ENCODE data around the gene ARPC1B. TPM values are rescaled to one million over a fixed set of nuclear protein-coding genes. Genes with fewer than 3 reads are reported as not detected.

Gene ARPC1B
- total and polyA plus RNA-seq, 2 of the 8 experiments (the other 6 are each of a cell fraction or from before 2014, with no cell fraction given), result 64.5 to 115 TPM

DNA sequence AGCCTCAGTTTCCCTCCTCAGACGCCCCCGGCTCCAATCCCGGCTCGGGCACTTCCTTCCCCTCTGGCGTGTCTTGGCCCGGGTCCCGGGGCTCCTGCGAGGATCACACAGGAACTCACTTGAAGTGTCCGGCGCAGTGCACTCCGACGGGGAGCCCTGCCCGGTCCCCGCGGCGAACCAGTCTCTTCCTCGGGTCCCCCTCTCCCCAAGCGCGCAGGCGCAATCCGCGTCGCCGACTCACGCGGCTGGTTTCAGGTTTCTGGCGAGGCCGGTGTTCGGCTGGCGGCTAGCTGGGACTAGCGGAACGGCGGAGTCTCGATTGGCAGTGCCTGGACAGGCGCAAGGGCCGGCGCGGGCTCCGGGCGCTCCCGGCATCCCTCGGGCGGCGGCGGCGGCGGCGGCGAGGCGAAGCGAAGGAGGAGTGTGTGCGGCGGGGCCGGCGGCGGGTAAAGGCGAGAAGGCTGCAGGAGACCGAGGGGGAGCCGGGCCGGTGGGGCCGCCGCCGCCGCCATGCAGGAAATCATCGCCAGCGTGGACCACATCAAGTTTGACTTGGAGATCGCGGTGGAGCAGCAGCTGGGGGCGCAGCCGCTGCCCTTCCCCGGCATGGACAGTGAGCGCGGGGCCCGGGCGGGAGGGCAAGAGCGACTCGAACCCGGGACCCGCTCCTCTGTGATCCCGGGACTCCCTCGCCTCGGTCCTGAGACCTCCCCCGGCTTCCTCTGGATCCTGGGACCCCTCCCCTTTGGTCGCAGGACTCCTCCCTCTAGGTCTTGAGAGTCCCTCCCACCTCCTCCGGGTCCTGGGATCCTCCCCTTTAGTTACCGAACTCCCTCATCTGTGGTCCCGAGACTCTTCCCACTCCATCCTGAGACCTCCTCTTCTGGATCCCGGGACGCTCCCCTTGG lies 64.3 kb downstream of the ARPC1B start, which contains the start of the genes CPSF4 and PTCD1:
Gene CPSF4, plus strand, starts transcription at position 371 of the 908 bp plus-strand sequence. Its CDS starts 140 bp downstream, at position 511.
Gene PTCD1, minus strand, starts transcription at position 226 of the 908 bp plus-strand sequence. CDS start 3,556 bp downstream, outside the sequence.
- Histone ChIP-seq H4K5ac (ENCODE audit: insufficient read length, low read depth, low read length) (peak within 1 kb of the TSS; percentile 68), H2BK120ac (replicated peaks; ENCODE audit: low read depth, low read length) (no peak within 1 kb of the TSS), H3K4ac (replicated peaks; ENCODE audit: insufficient read length, low read depth, low read length) (no peak within 1 kb of the TSS), H3K27ac (ENCODE audit: low read depth, low read length) (peak within 1 kb of the TSS; percentile 93), H3K79me1 (ENCODE audit: low read depth, low read length) (peaks cover 9% of the 10 kb centered on the region), H3K14ac (ENCODE audit: insufficient read length) (no peak within 1 kb of the TSS), H3K36me3 (ENCODE audit: control insufficient read depth in 2 of 4, insufficient read depth in 4 of 4, low read length in 3 of 4) (peaks cover 7 to 32% (median 17%) of the 10 kb centered on the region in 4 experiments; a peak in 7 of 8 replicates), H3K56ac (replicated peaks; ENCODE audit: insufficient read length, low read depth, low read length) (peak within 1 kb of the TSS; percentile 75), H2AK5ac (ENCODE audit: low read depth, low read length) (peak within 1 kb of the TSS; percentile 56; the same call in 1 of the 2 replicates), H3K23me2 (ENCODE audit: low read depth, low read length) (peaks cover 4% of the 10 kb centered on the region), H3K4me1 (replicated peaks in 1 of 4; ENCODE audit: control insufficient read depth in 3 of 4, insufficient read depth in 4 of 4, low read length in 3 of 4) (peaks cover 0 to 12% (median 6%) of the 10 kb centered on the region in 4 experiments; a peak in 5 of 7 replicates), H2AFZ (ENCODE audit: low read length) (0 out of 2 replicates have a peak within 1 kb of the TSS, but pooled peaks have one; percentile 35), H3K27me3 (replicated peaks in 1 of 4; ENCODE audit: control insufficient read depth in 3 of 4, extremely low read depth in 1 of 4, insufficient read depth in 3 of 4, low read length in 3 of 4) (no peaks in the 10 kb centered on the region), H3K23ac (ENCODE audit: insufficient read length) (no peak within 1 kb of the TSS), H3K9me3 (ENCODE audit: insufficient read depth in 2 of 2, low read depth in 1 of 2, low read length in 1 of 2) (no peaks in the 10 kb centered on the region), H4K91ac (replicated peaks; ENCODE audit: insufficient read length, low read length) (no peak within 1 kb of the TSS), H2BK5ac (ENCODE audit: low read depth, low read length) (peak within 1 kb of the TSS; percentile 95), H3K18ac (ENCODE audit: extremely low read depth, low read length) (peak within 1 kb of the TSS; percentile 87), H2BK15ac (ENCODE audit: low read length) (no peak within 1 kb of the TSS), H3K4me3 (ENCODE audit: extremely low read depth in 1 of 4, insufficient read depth in 2 of 4, low read depth in 3 of 4, low read length in 4 of 4) (peak within 1 kb of the TSS; percentile 87 to 95 (median 88)), H3K9ac (replicated peaks in 1 of 4; ENCODE audit: extremely low read depth in 1 of 4, low read depth in 3 of 4, low read length in 3 of 4) (peak within 1 kb of the TSS; percentile 81 to 96 (median 94)), H3K79me2 (ENCODE audit: control insufficient read depth in 1 of 2, insufficient read depth in 2 of 2, low read length in 2 of 2) (peaks cover 12 to 51% of the 10 kb centered on the region in 2 experiments), H4K8ac (ENCODE audit: extremely low read depth, insufficient read depth, low read length) (peak within 1 kb of the TSS; percentile 92; the same call in 1 of the 2 replicates), H2BK20ac (ENCODE audit: low read length) (no peak within 1 kb of the TSS), H3K4me2 (ENCODE audit: insufficient read depth in 1 of 2, low read depth in 2 of 2, low read length in 2 of 2) (peak within 1 kb of the TSS; percentile 85 to 88), H4K20me1 (replicated peaks in 1 of 2; ENCODE audit: control insufficient read depth in 1 of 2, insufficient read depth in 2 of 2, low read length in 2 of 2) (peaks cover 11 to 17% of the 10 kb centered on the region in 2 experiments), H2BK12ac (ENCODE audit: low read depth, low read length) (no peak within 1 kb of the TSS)
- 1% methylated on average over 55 of the region's 89 CpGs; no CpG with 5 or more reads in 1 of the 2 experiments for WGBS, 2 experiments (ENCODE audit: extremely low coverage in 1 of 2, insufficient coverage in 1 of 2, insufficient read length in 1 of 2, insufficient replicate concordance in 2 of 2, low coverage in 1 of 2, low lambda C conversion rate in 2 of 2, missing lambda C conversion rate in 1 of 2)
- FAIRE-seq (no peak), DNase-seq (ENCODE audit: low read depth in 1 of 2, low spot score in 2 of 2) (peak; percentile 84 to 96)
- POLR2A ChIA-PET (ENCODE audit: partially characterized antibody), result interaction anchor here (0.6 to 7.3 kb wide), 25 partner anchors 9 to 527 kb away, joined by 3 to 51 read pairs (median 5); partner anchors contain the start of genes ATP5MF, BUD31 and PDAP1
- CTCF ChIA-PET (ENCODE audit: partially characterized antibody), result interaction anchor here (0.6 to 1.5 kb wide), 2 partner anchors 20 to 530 kb away, joined by 3 read pairs; no protein-coding TSS in a partner anchor
- TF ChIP-seq USF2 (IDR thresholded peaks at IDR 0.05; ENCODE audit: low read length), result no peak
- peak; percentile 81 for TF ChIP-seq TAF1 (IDR thresholded peaks at IDR 0.05; ENCODE audit: low read depth, low read length)
- no peak for TF ChIP-seq JUND (IDR thresholded peaks at IDR 0.05; ENCODE audit: low read length)
- no peak for TF ChIP-seq BCL11A (IDR thresholded peaks at IDR 0.05; ENCODE audit: low read depth in 2 of 2, low read length in 2 of 2)
- no peak for TF ChIP-seq HDAC6 (IDR thresholded peaks at IDR 0.05; ENCODE audit: low read depth, low read length)
- no peak for TF ChIP-seq GABPA (IDR thresholded peaks at IDR 0.05; ENCODE audit: borderline replicate concordance, insufficient read depth, low read length)
- no peak for TF ChIP-seq RFX5 (IDR thresholded peaks at IDR 0.05; ENCODE audit: borderline replicate concordance, low read depth, low read length)
- no peak for TF ChIP-seq RXRA (IDR thresholded peaks at IDR 0.05; ENCODE audit: insufficient read depth, low read depth, low read length)
- TF ChIP-seq TBP (IDR thresholded peaks at IDR 0.05; ENCODE audit: low read depth, low read length), result peak; percentile 65; the same call in 1 of the 2 replicates
- TF ChIP-seq ASH2L (IDR thresholded peaks at IDR 0.05; ENCODE audit: low read length), result peak; percentile 76

All from H1 (cell line).